ENCODE data around the gene STPG2. TPM values are rescaled to one million over a fixed set of nuclear protein-coding genes. Genes with fewer than 3 reads are reported as not detected.

Gene STPG2
- total and polyA plus RNA-seq, 8 donors, result 0.11 to 1.0 (median 0.64) TPM

DNA sequence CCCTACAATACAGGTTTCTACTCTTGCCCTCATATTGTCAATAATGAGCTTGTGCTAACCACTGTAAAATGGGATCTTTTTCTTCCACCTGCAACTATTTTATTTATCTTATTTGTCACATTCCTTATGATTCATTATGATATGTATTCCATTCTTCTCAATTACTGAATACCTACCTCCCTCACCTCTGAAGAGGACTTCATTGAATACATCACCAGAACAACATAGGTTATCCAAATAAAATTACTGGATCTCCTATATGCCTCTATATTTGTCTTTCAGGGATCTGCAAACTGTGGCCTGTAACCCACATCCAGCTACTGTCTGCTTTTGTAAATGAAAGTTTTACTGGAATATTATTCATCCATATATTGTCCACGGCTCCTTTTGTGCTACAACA lies 41.3 kb downstream of the STPG2 start:
- H3K4me3 ChIP-seq, result no peak overlapping the region
- ATAC-seq, result no peak
- H3K27me3 ChIP-seq, result no peaks in the 10 kb centered on the region
- no peaks in the 10 kb centered on the region for H3K36me3 ChIP-seq
- no peaks in the 10 kb centered on the region for H3K4me1 ChIP-seq
- no peak overlapping the region for H3K27ac ChIP-seq
- no peak for TF ChIP-seq CTCF (IDR thresholded peaks at IDR 0.05)
- no peak for FAIRE-seq
- no peaks in the 10 kb centered on the region for H3K9me3 ChIP-seq
- DNase-seq, result no peak
- intact Hi-C loops (cut with DNase I), result no loop called here
- 3 to 50% methylated on average over 1 of the region's 1 CpG for WGBS, 2 donors

DNA sequence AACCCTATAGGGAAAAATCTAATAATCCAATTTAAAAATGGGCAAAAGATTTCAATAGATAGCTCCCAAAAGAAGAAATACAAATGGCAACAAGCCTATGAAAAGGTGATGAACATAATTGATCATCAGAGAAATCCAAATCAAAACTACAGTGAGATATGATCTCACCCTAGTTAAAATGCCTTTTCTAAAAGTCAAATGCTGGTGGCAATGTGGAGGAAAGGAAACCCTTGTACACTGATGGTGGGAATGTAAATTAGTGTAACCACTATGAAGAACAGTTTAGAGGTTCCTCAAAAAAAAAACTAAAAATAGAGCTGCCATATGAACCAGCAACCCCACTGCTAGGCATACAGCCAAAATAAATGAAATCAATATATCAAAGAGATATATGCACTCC lies 44.5 kb downstream of the STPG2 start:
- intact Hi-C loops (cut with DNase I), result no loop called here
- DNase-seq (no peak), FAIRE-seq (no peak), ATAC-seq (no peak)
- H3K36me3 ChIP-seq, result no peaks in the 10 kb centered on the region
- H3K4me1 ChIP-seq, result no peaks in the 10 kb centered on the region
- TF ChIP-seq CTCF (IDR thresholded peaks at IDR 0.05), result no peak
- H3K4me3 ChIP-seq, result no peak overlapping the region
- no peaks in the 10 kb centered on the region for H3K9me3 ChIP-seq
- H3K27me3 ChIP-seq, result no peaks in the 10 kb centered on the region
- H3K27ac ChIP-seq, result no peak overlapping the region

GRCh38 chr4:98094118-98094517 lies 49.2 kb downstream of the STPG2 start:
- Histone ChIP-seq H3K9me3 (no peaks in the 10 kb centered on the region), H3K36me3 (no peaks in the 10 kb centered on the region), H3K27me3 (no peaks in the 10 kb centered on the region), H3K4me1 (no peaks in the 10 kb centered on the region), H3K27ac (no peak overlapping the region), H3K4me3 (no peak overlapping the region)
- ATAC-seq, result no peak
- no peak for DNase-seq
- TF ChIP-seq CTCF (IDR thresholded peaks at IDR 0.05), result no peak
- FAIRE-seq, result no peak
- intact Hi-C loops (cut with DNase I), result no loop called here
- WGBS, 2 donors, result 87 to 93% methylated on average over 2 of the region's 2 CpGs

GRCh38 chr4:98093662-98094061 lies 49.6 kb downstream of the STPG2 start:
- Histone ChIP-seq H3K4me3 (no peak overlapping the region), H3K27ac (no peak overlapping the region), H3K36me3 (no peaks in the 10 kb centered on the region), H3K4me1 (no peaks in the 10 kb centered on the region), H3K27me3 (no peaks in the 10 kb centered on the region), H3K9me3 (no peaks in the 10 kb centered on the region)
- ATAC-seq (no peak), DNase-seq (no peak), FAIRE-seq (no peak)
- TF ChIP-seq CTCF (IDR thresholded peaks at IDR 0.05), result no peak
- intact Hi-C loops (cut with DNase I), result no loop called here
- 69 to 73% methylated on average over 2 of the region's 2 CpGs for WGBS, 2 donors

- Histone ChIP-seq H3K9me3 (no peaks in the 10 kb centered on the region), H3K36me3 (no peaks in the 10 kb centered on the region), H3K27me3 (no peaks in the 10 kb centered on the region), H3K27ac (no peak overlapping the region), H3K4me3 (no peak overlapping the region), H3K4me1 (no peaks in the 10 kb centered on the region)
- intact Hi-C loops (cut with DNase I), result no loop called here
- no peak for DNase-seq
- WGBS, 2 donors, result 16 to 20% methylated on average over 2 of the region's 2 CpGs
- TF ChIP-seq CTCF (IDR thresholded peaks at IDR 0.05), result peak in 1 of 4 donors; percentile 21
- FAIRE-seq, result no peak
- no peak for ATAC-seq
Measured at GRCh38 chr4:98092833-98093439, 50.3 kb downstream of the STPG2 start.
